Measurements from ENCODE around the gene CSRNP3.

DNA sequence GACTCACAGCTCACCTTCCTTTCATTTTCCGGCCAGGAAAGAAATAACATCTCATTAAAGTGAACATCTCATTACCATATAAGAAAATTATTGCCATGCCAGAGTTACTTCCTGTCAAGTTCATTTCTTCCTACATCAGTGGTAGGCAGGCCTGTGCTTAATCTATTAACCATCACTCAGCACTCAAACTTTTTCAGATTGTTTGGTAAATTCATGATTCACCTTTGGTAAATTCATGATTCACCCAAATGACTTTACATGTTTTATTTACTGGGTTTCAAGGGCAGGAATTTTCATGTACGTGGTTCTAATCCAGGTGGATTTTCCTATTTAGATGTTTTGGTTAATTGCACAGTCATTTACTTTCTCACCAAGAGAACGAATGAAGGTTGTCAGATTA lies 116.5 kb downstream of the CSRNP3 start:
- TF ChIP-seq CTCF (IDR thresholded peaks at IDR 0.05): no peak
- no peak for TF ChIP-seq EZH2 (IDR thresholded peaks at IDR 0.05; ENCODE audit: borderline replicate concordance, insufficient read depth, low read depth, low read length, poor library complexity, severe bottlenecking)
